Activated CD8-positive, alpha-beta T cell treated with anti-CD3 and anti-CD28 coated beads for 36 hours (primary cell): ENCODE results near the gene ACTA2. TPM values are rescaled to one million over a fixed set of nuclear protein-coding genes. Genes with fewer than 3 reads are reported as not detected.

ENCODE experiments used
- ATAC-seq: fragments of 200-7000 bp; cut with Tn5 transposase; one replicate; pipeline ENCODE4 v1.10.0; 2021; ENCODE audit warnings: mild to moderate bottlenecking, moderate library complexity
- CTCF ChIA-PET: fragments of 350-600 bp; sonication (Branson Sonifier 250); formaldehyde crosslinking; loops from one replicate; lab custom pipeline; 2021; ENCODE audit warnings: antibody characterized with exemption; lab: Charles Lee
- POLR2A ChIA-PET: fragments of 350-600 bp; sonication (Branson Sonifier 250); formaldehyde crosslinking; loops from one replicate; lab custom pipeline; 2021; ENCODE audit warnings: antibody characterized with exemption; lab: Charles Lee
- DNase-seq: peaks from one replicate; pipeline ENCODE4 v3.0.0-alpha.2; 2020
- H3K27ac Mint-ChIP-seq: one replicate; pipeline ENCODE4 v1.8.0; 2021; ENCODE audit warnings: mild to moderate bottlenecking, mixed read lengths
- H3K27me3 Mint-ChIP-seq: one replicate; pipeline ENCODE4 v1.8.0; 2021; ENCODE audit warnings: mixed read lengths
- H3K36me3 Mint-ChIP-seq: one replicate; pipeline ENCODE4 v1.8.0; 2021; ENCODE audit warnings: low read depth, mixed read lengths
- H3K4me1 Mint-ChIP-seq: one replicate; pipeline ENCODE4 v1.8.0; 2021; ENCODE audit warnings: low read depth, mixed read lengths
- H3K4me3 Mint-ChIP-seq: one replicate; pipeline ENCODE4 v1.8.0; 2021; ENCODE audit warnings: mild to moderate bottlenecking, moderate library complexity, mixed read lengths
- H3K9me3 Mint-ChIP-seq: one replicate; pipeline ENCODE4 v1.8.0; 2021; ENCODE audit warnings: mixed read lengths
- CTCF ChIP-seq: fragments of 200-600 bp; IDR thresholded peaks from one replicate; pipeline ENCODE4 v1.8.0; 2022; ENCODE audit warnings: antibody characterized with exemption, mild to moderate bottlenecking
- intact Hi-C: fragments of 100-400 bp; cut with micrococcal nuclease; formaldehyde crosslinking; loops from one replicate; pipeline ENCODE4 v1.10.0; 2022
- total RNA-seq, 2 experiments: library from RNA; stranded (reverse); gene quantifications; one replicate each; pipeline ENCODE4 v1.2.3, GENCODE V29; 2021

ACTA2 gene
- total RNA-seq, 2 experiments from 2014 or later, result 13.3 to 14.9 TPM

GRCh38 chr10:88922041-88922440 is 30.5 kb downstream of the ACTA2 start:
- intact Hi-C loops, result no loop called here
- Mint-ChIP-seq H3K27ac (no peak overlapping the region), H3K9me3 (no peaks in the 10 kb centered on the region), H3K36me3 (peaks cover 65% of the 10 kb centered on the region), H3K27me3 (no peaks in the 10 kb centered on the region), H3K4me3 (no peak overlapping the region), H3K4me1 (peaks cover 6% of the 10 kb centered on the region)
- ChIA-PET POLR2A (interaction anchor here (0.6 kb wide), 1 partner anchor 16 kb away, joined by 3 read pairs; no protein-coding TSS in a partner anchor), CTCF (interaction anchor here (1.1 to 2.8 kb wide), 3 partner anchors 10 to 52 kb away, joined by 3 to 19 read pairs (median 10); no protein-coding TSS in a partner anchor)
- TF ChIP-seq CTCF, result no peak
- no peak for ATAC-seq
- DNase-seq, result no peak

- no peak overlapping the region for H3K4me3 Mint-ChIP-seq
- ChIA-PET CTCF (interaction anchor here (0.7 to 3.3 kb wide), 9 partner anchors 11 to 297 kb away, joined by 3 to 19 read pairs (median 4); no protein-coding TSS in a partner anchor), POLR2A (interaction anchor here (0.8 kb wide), 1 partner anchor 83 kb away, joined by 5 read pairs; no protein-coding TSS in a partner anchor)
- DNase-seq (no peak), ATAC-seq (no peak)
- intact Hi-C loops, result no loop called here
- no peaks in the 10 kb centered on the region for H3K9me3 Mint-ChIP-seq
- H3K4me1 Mint-ChIP-seq, result peaks cover 11% of the 10 kb centered on the region
- no peak overlapping the region for H3K27ac Mint-ChIP-seq
- no peak for TF ChIP-seq CTCF
- H3K27me3 Mint-ChIP-seq, result no peaks in the 10 kb centered on the region
- peaks cover 62% of the 10 kb centered on the region for H3K36me3 Mint-ChIP-seq
Measured at GRCh38 chr10:88920986-88921593, 31.5 kb downstream of the ACTA2 start.

GRCh38 chr10:88920198-88920597 is 32.4 kb downstream of the ACTA2 start:
- TF ChIP-seq CTCF, result no peak
- no peak overlapping the region for H3K27ac Mint-ChIP-seq
- POLR2A ChIA-PET, result interaction anchor here (0.8 kb wide), 1 partner anchor 82 kb away, joined by 5 read pairs; no protein-coding TSS in a partner anchor
- H3K27me3 Mint-ChIP-seq, result no peaks in the 10 kb centered on the region
- peaks cover 68% of the 10 kb centered on the region for H3K36me3 Mint-ChIP-seq
- H3K9me3 Mint-ChIP-seq, result no peaks in the 10 kb centered on the region
- intact Hi-C loops, result no loop called here
- no peak for DNase-seq
- H3K4me1 Mint-ChIP-seq, result peaks cover 18% of the 10 kb centered on the region
- no peak overlapping the region for H3K4me3 Mint-ChIP-seq
- no peak for ATAC-seq
- CTCF ChIA-PET, result interaction anchor here (1.2 to 3.3 kb wide), 6 partner anchors 10 to 297 kb away, joined by 3 to 19 read pairs (median 8); no protein-coding TSS in a partner anchor

GRCh38 chr10:88919041-88919440 is 33.5 kb downstream of the ACTA2 start:
- no peak for TF ChIP-seq CTCF
- Mint-ChIP-seq H3K9me3 (no peaks in the 10 kb centered on the region), H3K36me3 (peaks cover 60% of the 10 kb centered on the region)

More at GRCh38 chr10:88919041-88919440, 33.5 kb downstream of the ACTA2 start:
- intact Hi-C loops, result no loop called here
- ChIA-PET POLR2A (no interaction called here), CTCF (interaction anchor here (2.5 to 3.3 kb wide), 2 partner anchors 83 to 299 kb away, joined by 6 to 11 read pairs; no protein-coding TSS in a partner anchor)
- peaks cover 15% of the 10 kb centered on the region for H3K4me1 Mint-ChIP-seq
- no peak overlapping the region for H3K4me3 Mint-ChIP-seq
- H3K27me3 Mint-ChIP-seq, result no peaks in the 10 kb centered on the region
- no peak for DNase-seq
- H3K27ac Mint-ChIP-seq, result no peak overlapping the region
- no peak for ATAC-seq
